Stimulated activated effector memory CD8-positive, alpha-beta T cell treated with anti-CD3 and anti-CD28 coated beads, Interleukin-12 subunit alpha, Interleukin-12 subunit beta, amount 100 ng/mL, for 72 hours (primary cell): Measurements from ENCODE around the gene ARHGDIG.

Experiments
- ATAC-seq: fragments of 150-1000 bp; cut with Tn5 transposase; 2 replicates; pipeline ENCODE4 v1.10.0; 2021
- DNase-seq, 2 donors: peaks; one replicate each; pipeline ENCODE4 v3.0.0; 2021 to 2022; ENCODE audit warnings: low spot score in 2 of 2
- H3K27ac Mint-ChIP-seq: one replicate; pipeline ENCODE4 v1.8.0; 2022; ENCODE audit warnings: mild to moderate bottlenecking, mixed read lengths
- H3K36me3 Mint-ChIP-seq: one replicate; pipeline ENCODE4 v1.8.0; 2022; ENCODE audit warnings: mild to moderate bottlenecking, mixed read lengths
- H3K4me1 Mint-ChIP-seq: one replicate; pipeline ENCODE4 v1.8.0; 2022; ENCODE audit warnings: mixed read lengths
- H3K4me3 Mint-ChIP-seq: one replicate; pipeline ENCODE4 v1.8.0; 2022; ENCODE audit warnings: mild to moderate bottlenecking, mixed read lengths
- H3K9me3 Mint-ChIP-seq: one replicate; pipeline ENCODE4 v1.8.0; 2022; ENCODE audit warnings: mixed read lengths

The ARHGDIG gene

GRCh38 chr16:283033-283805 is 2.8 kb downstream of the ARHGDIG start, which contains the start of gene PDIA2:
Gene PDIA2, plus strand, starts transcription at chr16:283164. Its CDS starts 6 bp downstream, at chr16:283170.
- Mint-ChIP-seq H3K4me1 (peaks cover 10% of the 10 kb centered on the region), H3K27ac (no peak within 1 kb of the TSS), H3K4me3 (no peak within 1 kb of the TSS), H3K9me3 (no peaks in the 10 kb centered on the region), H3K36me3 (peaks cover 6% of the 10 kb centered on the region)
- ATAC-seq, result no peak
- DNase-seq, result no peak

- H3K27ac Mint-ChIP-seq, result no peak overlapping the region
- peaks cover under 1% of the 10 kb centered on the region for H3K4me1 Mint-ChIP-seq
- no peaks in the 10 kb centered on the region for H3K9me3 Mint-ChIP-seq
- no peak overlapping the region for H3K4me3 Mint-ChIP-seq
- H3K36me3 Mint-ChIP-seq, result peaks cover 15% of the 10 kb centered on the region
- ATAC-seq (no peak), DNase-seq (no peak)
Measured at GRCh38 chr16:284204-285120, 4.1 kb downstream of the ARHGDIG start.

DNA sequence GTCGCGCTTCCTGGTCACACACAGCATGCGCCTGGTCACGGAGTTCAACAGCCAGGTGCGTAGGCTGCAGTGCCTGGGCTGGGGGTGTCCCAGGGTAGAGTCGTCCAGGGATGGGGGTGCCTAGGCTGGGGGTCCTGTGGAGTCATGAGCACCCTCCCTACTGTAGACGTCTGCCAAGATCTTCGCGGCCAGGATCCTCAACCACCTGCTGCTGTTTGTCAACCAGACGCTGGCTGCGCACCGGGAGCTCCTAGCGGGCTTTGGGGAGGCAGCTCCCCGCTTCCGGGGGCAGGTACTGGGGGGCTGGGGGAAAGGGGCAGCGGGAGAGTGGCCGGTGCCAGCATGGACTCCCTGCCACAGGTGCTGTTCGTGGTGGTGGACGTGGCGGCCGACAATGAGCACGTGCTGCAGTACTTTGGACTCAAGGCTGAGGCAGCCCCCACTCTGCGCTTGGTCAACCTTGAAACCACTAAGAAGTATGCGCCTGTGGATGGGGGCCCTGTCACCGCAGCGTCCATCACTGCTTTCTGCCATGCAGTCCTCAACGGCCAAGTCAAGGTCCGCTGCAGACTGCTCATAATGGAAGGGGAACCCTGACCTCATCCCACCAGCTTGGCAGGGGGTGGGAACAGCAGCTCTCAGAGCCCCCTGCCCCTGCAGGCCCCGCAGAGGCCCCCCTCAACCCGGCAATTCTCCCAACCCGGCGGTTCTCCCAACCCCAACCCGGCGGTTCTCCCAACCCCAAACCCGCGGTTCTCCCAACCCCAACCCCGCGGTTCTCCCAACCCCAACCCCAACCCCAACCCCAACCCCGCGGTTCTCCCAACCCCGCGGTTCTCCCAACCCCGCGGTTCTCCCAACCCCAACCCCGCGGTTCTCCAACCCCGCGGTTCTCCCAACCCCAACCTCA is 5.0 kb downstream of the ARHGDIG start:
- Mint-ChIP-seq H3K9me3 (no peaks in the 10 kb centered on the region), H3K4me3 (no peak overlapping the region), H3K27ac (no peak overlapping the region), H3K36me3 (peaks cover 15% of the 10 kb centered on the region), H3K4me1 (no peaks in the 10 kb centered on the region)
- ATAC-seq (no peak), DNase-seq (no peak)

GRCh38 chr16:286491-287297 is 6.3 kb downstream of the ARHGDIG start:
- ATAC-seq, result no peak
- no peak overlapping the region for H3K4me3 Mint-ChIP-seq
- H3K27ac Mint-ChIP-seq, result no peak overlapping the region
- no peaks in the 10 kb centered on the region for H3K9me3 Mint-ChIP-seq
- peaks cover 18% of the 10 kb centered on the region for H3K36me3 Mint-ChIP-seq
- H3K4me1 Mint-ChIP-seq, result no peaks in the 10 kb centered on the region
- DNase-seq, result no peak

GRCh38 chr16:287298-287811 is 7.0 kb downstream of the ARHGDIG start:
- Mint-ChIP-seq H3K9me3 (no peaks in the 10 kb centered on the region), H3K27ac (no peak overlapping the region), H3K4me1 (no peaks in the 10 kb centered on the region), H3K4me3 (no peak overlapping the region), H3K36me3 (peaks cover 23% of the 10 kb centered on the region)
- DNase-seq, result no peak
- no peak for ATAC-seq

GRCh38 chr16:287981-288920 is 7.9 kb downstream of the ARHGDIG start:
- ATAC-seq, result no peak

DNA sequence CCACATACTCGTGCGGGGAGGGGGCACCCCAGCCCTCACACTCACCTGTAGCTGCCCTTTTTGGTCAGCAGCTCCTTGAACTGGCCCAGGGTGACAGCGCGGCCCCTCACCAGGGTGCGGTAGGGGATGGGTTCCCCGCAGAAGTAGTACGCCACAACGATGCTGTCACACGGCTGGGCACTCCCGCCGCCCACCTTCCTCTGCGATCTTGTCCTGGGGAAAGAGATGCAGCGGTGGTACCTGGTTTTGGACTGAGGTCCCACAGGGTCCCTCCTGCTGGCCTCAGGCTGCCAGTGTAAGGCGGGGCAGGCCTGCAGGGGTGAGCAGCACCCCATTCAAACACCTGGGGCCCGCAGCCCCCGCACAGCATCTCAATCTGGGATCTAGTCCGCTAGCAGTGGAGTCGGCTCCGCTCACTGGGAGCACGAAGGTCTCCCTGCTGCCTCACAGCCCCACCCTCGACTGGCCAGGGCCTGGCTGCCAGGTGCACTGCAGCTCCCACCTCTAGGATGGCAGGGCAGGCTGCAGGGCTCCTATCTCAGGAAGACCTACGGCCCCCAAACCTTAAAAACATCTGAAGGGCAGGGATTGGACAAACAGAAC is 9.1 kb downstream of the ARHGDIG start:
- no peaks in the 10 kb centered on the region for H3K9me3 Mint-ChIP-seq

More at GRCh38 chr16:287981-288920, 7.9 kb downstream of the ARHGDIG start:
- Mint-ChIP-seq H3K4me1 (no peaks in the 10 kb centered on the region), H3K36me3 (peaks cover 32% of the 10 kb centered on the region), H3K4me3 (no peak overlapping the region), H3K27ac (no peak overlapping the region), H3K9me3 (no peaks in the 10 kb centered on the region)
- no peak for DNase-seq

DNA sequence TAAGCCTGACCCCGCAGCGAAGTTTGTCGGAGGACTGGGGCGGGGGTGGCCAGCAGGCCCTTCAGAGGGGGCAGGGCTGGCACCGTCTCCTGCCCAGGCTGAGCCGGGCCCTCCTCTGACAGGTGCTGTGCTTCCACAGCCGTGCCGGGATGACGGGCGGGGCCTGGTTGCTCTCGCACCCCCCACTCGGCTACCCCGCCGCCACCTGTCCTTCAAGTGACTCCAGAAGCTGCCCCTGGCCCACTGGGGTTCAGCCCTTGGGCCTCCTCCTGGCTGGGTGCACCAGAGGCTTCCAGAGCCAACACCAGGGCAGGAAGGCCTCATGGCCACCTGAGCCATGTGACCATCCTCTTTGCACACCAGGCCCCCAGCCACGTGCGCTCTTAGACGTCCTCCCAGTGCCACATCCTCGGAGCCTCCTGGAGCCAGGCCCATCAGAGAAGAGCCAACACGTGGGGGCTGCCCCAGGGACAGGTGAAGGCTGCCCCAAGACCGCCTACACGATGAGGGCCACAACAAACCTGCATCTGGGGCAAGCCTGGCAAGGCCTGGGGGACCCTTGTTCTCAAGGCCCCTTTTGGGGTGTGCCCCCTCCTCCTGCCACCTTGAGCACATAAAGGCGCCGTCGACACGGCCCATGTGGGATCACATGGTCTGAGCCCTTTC is 9.8 kb downstream of the ARHGDIG start:
- Mint-ChIP-seq H3K9me3 (no peaks in the 10 kb centered on the region), H3K4me1 (no peaks in the 10 kb centered on the region), H3K27ac (no peak overlapping the region), H3K4me3 (no peak overlapping the region), H3K36me3 (peaks cover 48% of the 10 kb centered on the region)
- ATAC-seq, result no peak
- DNase-seq, result no peak

More for the DNA sequence above, 9.1 kb downstream of the ARHGDIG start:
- ATAC-seq, result no peak
- no peak for DNase-seq
- no peaks in the 10 kb centered on the region for H3K4me1 Mint-ChIP-seq
- H3K27ac Mint-ChIP-seq, result no peak overlapping the region
- H3K36me3 Mint-ChIP-seq, result peaks cover 44% of the 10 kb centered on the region
- H3K4me3 Mint-ChIP-seq, result no peak overlapping the region

DNA sequence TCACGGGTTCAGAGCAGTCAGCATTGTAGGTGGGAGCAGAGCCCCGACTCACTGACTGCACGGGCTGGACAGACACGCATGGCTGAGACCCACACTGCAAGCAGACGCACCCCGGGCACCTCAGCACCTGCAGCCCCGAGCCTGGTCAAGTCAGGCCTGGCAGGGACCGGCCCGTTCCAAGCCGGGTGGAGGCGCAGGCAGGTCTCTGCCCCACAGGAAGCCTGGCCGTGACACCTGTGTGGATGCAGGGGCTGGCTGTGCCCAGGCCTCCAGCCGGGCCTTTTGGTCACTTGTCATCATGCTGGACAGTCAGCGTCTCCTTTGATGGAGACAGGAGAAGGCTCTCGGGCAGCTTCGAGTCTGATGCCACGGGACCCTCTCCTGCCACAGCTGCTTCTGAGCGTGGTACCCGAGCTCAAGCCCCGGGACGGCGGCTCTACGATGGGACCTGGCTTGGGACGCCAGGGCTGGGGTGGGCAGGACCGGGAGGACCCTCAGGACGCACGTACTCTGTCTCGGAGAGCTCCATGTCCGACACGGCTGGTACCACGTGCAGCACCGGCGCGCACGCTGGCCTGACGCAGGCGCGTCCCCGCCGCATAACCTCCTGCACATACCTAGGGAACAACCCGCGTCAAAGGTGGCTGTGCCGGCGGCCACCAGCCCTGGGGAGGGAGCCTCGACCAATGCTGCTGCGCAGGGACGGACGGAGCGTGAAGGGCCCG is 10.5 kb downstream of the ARHGDIG start:
- no peak overlapping the region for H3K4me3 Mint-ChIP-seq
- no peak overlapping the region for H3K27ac Mint-ChIP-seq
- DNase-seq (no peak), ATAC-seq (no peak)
- no peaks in the 10 kb centered on the region for H3K9me3 Mint-ChIP-seq
- H3K36me3 Mint-ChIP-seq, result peaks cover 51% of the 10 kb centered on the region
- no peaks in the 10 kb centered on the region for H3K4me1 Mint-ChIP-seq

GRCh38 chr16:291539-291938 is 11.1 kb downstream of the ARHGDIG start:
- H3K36me3 Mint-ChIP-seq, result peaks cover 51% of the 10 kb centered on the region
- H3K4me1 Mint-ChIP-seq, result no peaks in the 10 kb centered on the region

GRCh38 chr16:293043-293775 is 12.8 kb downstream of the ARHGDIG start:
- H3K36me3 Mint-ChIP-seq, result peaks cover 45% of the 10 kb centered on the region
- ATAC-seq, result no peak

More at GRCh38 chr16:291539-291938, 11.1 kb downstream of the ARHGDIG start:
- DNase-seq (no peak), ATAC-seq (no peak)
- Mint-ChIP-seq H3K9me3 (no peaks in the 10 kb centered on the region), H3K4me3 (no peak overlapping the region), H3K27ac (no peak overlapping the region)

More at GRCh38 chr16:293043-293775, 12.8 kb downstream of the ARHGDIG start:
- H3K4me1 Mint-ChIP-seq, result no peaks in the 10 kb centered on the region
- no peak for DNase-seq
- H3K27ac Mint-ChIP-seq, result no peak overlapping the region
- H3K9me3 Mint-ChIP-seq, result no peaks in the 10 kb centered on the region
- no peak overlapping the region for H3K4me3 Mint-ChIP-seq
